Heart left ventricle (tissue), 16 donors: Measurements from ENCODE around the gene SDC4. TPM values are rescaled to one million over a fixed set of nuclear protein-coding genes. Genes with fewer than 3 reads are reported as not detected.
A peak's percentile ranks its signal among the peaks of the same experiment; 100 is the strongest.

ENCODE experiments used
- ATAC-seq, 4 donors: fragments of 200-7000 bp; cut with Tn5 transposase; one replicate each; pipeline ENCODE4 v1.9.1; 2020 to 2022; ENCODE audit warnings: moderate library complexity in 4 of 4, mild to moderate bottlenecking in 3 of 4, moderate number of reproducible peaks in 1 of 4
- DNase-seq, 5 donors: peaks; one replicate each; pipeline ENCODE4 v3.0.0-alpha.2; 2020
- H3K27ac ChIP-seq, 12 donors: fragments of 200-600 bp; sonication (generic) in 4 of 12; one replicate each; pipeline versions ENCODE4 v1.5.0 to v1.8.0; 2016 to 2022; ENCODE audit warnings: mild to moderate bottlenecking in 2 of 12
- H3K27me3 ChIP-seq, 9 donors: fragments of 200-600 bp; sonication (generic) in 2 of 9; one replicate each; pipeline versions ENCODE4 v1.5.1 to v1.8.0; 2016 to 2022; ENCODE audit warnings: mild to moderate bottlenecking in 3 of 9
- H3K36me3 ChIP-seq, 9 donors: fragments of 200-600 bp; sonication (generic) in 2 of 9; one replicate each; pipeline versions ENCODE4 v1.5.0 to v1.8.0; 2018 to 2022; ENCODE audit warnings: mild to moderate bottlenecking in 2 of 9
- H3K4me1 ChIP-seq, 12 donors: fragments of 200-600 bp; sonication (generic) in 4 of 12; one replicate each; pipeline versions ENCODE4 v1.5.0 to v1.8.0; 2016 to 2022; ENCODE audit warnings: mild to moderate bottlenecking in 3 of 12
- H3K4me3 ChIP-seq, 12 donors: fragments of 200-600 bp; sonication (generic) in 4 of 12; one replicate each; pipeline versions ENCODE4 v1.5.0 to v1.8.0; 2017 to 2022; ENCODE audit warnings: mild to moderate bottlenecking in 9 of 12, moderate library complexity in 4 of 12
- H3K9me3 ChIP-seq, 12 donors: fragments of 200-600 bp; sonication (generic) in 4 of 12; one replicate each; pipeline versions ENCODE4 v1.5.0 to v1.8.0; 2016 to 2022; ENCODE audit warnings: mild to moderate bottlenecking in 1 of 12
- CTCF ChIP-seq, 12 donors: fragments of 200-600 bp; sonication (generic) in 4 of 12; IDR thresholded peaks; one replicate each; pipeline versions ENCODE4 v1.5.0 to v1.8.0; 2018 to 2022; ENCODE audit warnings: antibody characterized with exemption in 12 of 12, mild to moderate bottlenecking in 5 of 12
- POLR2A ChIP-seq, 2 donors: fragments of 450-650 bp; IDR thresholded peaks; one replicate each; pipeline ENCODE4 v1.6.1; 2017; ENCODE audit warnings: antibody characterized with exemption in 2 of 2, mild to moderate bottlenecking in 2 of 2, moderate library complexity in 2 of 2
- WGBS, 4 donors: extraction: QIAGEN DNeasy Blood & Tissue Kit in 2 of 4; methylation state at CpG; one replicate each; pipeline versions ENCODE4 v1.1.5 to v1.1.7; 2013 to 2018; 5-methylcytosine and 5-hydroxymethylcytosine counted together
- intact Hi-C, 10 donors: fragments of 100-400 bp; cut with DNase I; formaldehyde crosslinking; loops; one replicate each; pipeline versions ENCODE4 v1.11.1 to v1.14.2; 2022
- polyA plus RNA-seq, 2 donors: library from polyadenylated mRNA; stranded (reverse); fragments of 200-250 nt; gene quantifications; one replicate each; pipeline ENCODE4 v1.2.3, GENCODE V29; 2013
- total RNA-seq, 9 donors: library from RNA; depleted of rRNA in 2 of 9; stranded (reverse); fragments of >200 nt in 2 of 9; fragmentation: NEBNext Ultra II Directional in 3 of 9; extraction: Animal tissue kit (Norgen Biotek cat#: 25700) in 3 of 9; gene quantifications; one replicate each; pipeline versions ENCODE4 v1.1.0 to v1.2.4, GENCODE V29; 2016 to 2023
- donor health status: ischemic (EF 13 %, LVEDD 7.1; RV severe dilation, severe dysfunction).
- donor health status: healthy with polysubstance abuse.
- donor health status: DM: no; HTN: yes; CAD: no.
- donor health status: DM: no; HTN: no; CAD: no.
- donor health status: ischemic (EF 25% LVEDD 6.9; RV normal size, moderate dysfunction).
- donor health status: ischemic (EF 25% LVEDD 5.7; RV mildly dilated, moderate dysfunction).
- donor health status: healthy.
- donor health status: DM: yes; HTN: yes; CAD: no.
- donor health status: ischemic (EF 35%, LVEDD 5.7; RV mildly dilated, moderate dysfunction).
- donor health status: nonischemic (EF 11% LVEDD 7.7; RV severe dilation, severe dysfunction).
- donor health status: DM: yes; HTN: yes; CAD: no.
- donor health status: PGD.
- donor health status: ischemic (EF 29% LVEDD 5.4; RV normal size, mild dysfunction).
- donor health status: nonischemic (EF 23%, LVEDD 6.1; RV moderate dilation, normal function).

Gene SDC4
- total and polyA plus RNA-seq, 11 donors = 44.3 to 140 (median 94.1) TPM

- no peaks in the 10 kb centered on the region for H3K36me3 ChIP-seq
- ATAC-seq = peak; percentile 57 to 74 (median 70)
- no peak overlapping the region for H3K27ac ChIP-seq
- H3K4me3 ChIP-seq = no peak overlapping the region
- TF ChIP-seq CTCF (IDR thresholded peaks at IDR 0.05) (peak; percentile 68 to 90 (median 78)), POLR2A (IDR thresholded peaks at IDR 0.05) (no peak)
- H3K27me3 ChIP-seq = peaks cover 0 to 44% (median 9%) of the 10 kb centered on the region in 9 donors
- peaks cover 0 to 19% (median 8%) of the 10 kb centered on the region in 12 donors for H3K4me1 ChIP-seq
- H3K9me3 ChIP-seq = no peaks in the 10 kb centered on the region
- 22 to 31% (median 26%) methylated on average over 8 of the region's 8 CpGs for WGBS, 4 donors
- peak; percentile 61 to 81 (median 73) for DNase-seq
- intact Hi-C loops = loop anchor here in 8 of 10 donors (2.0 to 10.0 kb wide), 9 partner anchors 194 to 280 kb away; no protein-coding TSS in a partner anchor
These were observed 57.4 kb downstream of the SDC4 start for GRCh38 chr20:45290677-45291355.

- Histone ChIP-seq H3K27ac (no peak overlapping the region), H3K4me3 (no peak overlapping the region), H3K27me3 (peaks cover 0 to 39% (median 6%) of the 10 kb centered on the region in 9 donors), H3K9me3 (no peaks in the 10 kb centered on the region), H3K36me3 (no peaks in the 10 kb centered on the region), H3K4me1 (peaks cover 0 to 19% (median 8%) of the 10 kb centered on the region in 12 donors)
- DNase-seq = no peak
- 73 to 80% (median 74%) methylated on average over 13 of the region's 13 CpGs for whole genome bisulfite sequencing, 4 donors
- no peak for ATAC-seq
- intact Hi-C loops = loop anchor here in 9 of 10 donors (2.0 to 10.0 kb wide), 9 partner anchors 193 to 279 kb away; no protein-coding TSS in a partner anchor
- TF ChIP-seq POLR2A (IDR thresholded peaks at IDR 0.05) (no peak), CTCF (IDR thresholded peaks at IDR 0.05) (no peak)
These were observed 58.1 kb downstream of the SDC4 start for GRCh38 chr20:45289942-45290676.

DNA sequence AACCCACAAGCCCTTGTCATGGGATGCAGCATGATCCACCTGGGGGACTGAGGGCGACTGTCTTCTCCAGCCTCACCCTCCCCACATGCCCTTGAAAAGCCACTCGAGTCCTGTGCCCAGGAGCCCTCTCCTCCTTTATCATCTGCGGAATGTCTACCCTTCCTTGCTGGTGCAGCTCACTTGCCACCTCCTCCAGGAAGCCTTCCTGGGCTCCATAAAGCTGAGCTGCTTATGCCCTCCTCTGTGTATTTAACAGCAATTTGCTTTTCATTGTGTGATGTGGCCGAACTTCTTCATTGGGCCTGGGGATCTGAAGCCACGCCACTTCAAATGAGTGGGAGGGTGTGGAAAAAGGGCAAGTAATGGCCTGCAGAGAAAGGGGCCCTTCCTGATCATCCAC lies 59.4 kb downstream of the SDC4 start:
- DNase-seq (no peak), ATAC-seq (no peak)
- peaks cover 0 to 16% (median 8%) of the 10 kb centered on the region in 12 donors for H3K4me1 ChIP-seq
- no peaks in the 10 kb centered on the region for H3K36me3 ChIP-seq
- H3K9me3 ChIP-seq = no peaks in the 10 kb centered on the region
- no peak overlapping the region for H3K4me3 ChIP-seq
- no peak for TF ChIP-seq POLR2A (IDR thresholded peaks at IDR 0.05)
- no peak for TF ChIP-seq CTCF (IDR thresholded peaks at IDR 0.05)
- H3K27ac ChIP-seq = no peak overlapping the region
- intact Hi-C loops = loop anchor here in 1 of 10 donors (10.0 kb wide), 1 partner anchor 244 kb away; no protein-coding TSS in a partner anchor
- H3K27me3 ChIP-seq = peaks cover 0 to 28% (median 6%) of the 10 kb centered on the region in 9 donors
- WGBS, 4 donors = 80 to 91% (median 86%) methylated on average over 5 of the region's 5 CpGs

DNA sequence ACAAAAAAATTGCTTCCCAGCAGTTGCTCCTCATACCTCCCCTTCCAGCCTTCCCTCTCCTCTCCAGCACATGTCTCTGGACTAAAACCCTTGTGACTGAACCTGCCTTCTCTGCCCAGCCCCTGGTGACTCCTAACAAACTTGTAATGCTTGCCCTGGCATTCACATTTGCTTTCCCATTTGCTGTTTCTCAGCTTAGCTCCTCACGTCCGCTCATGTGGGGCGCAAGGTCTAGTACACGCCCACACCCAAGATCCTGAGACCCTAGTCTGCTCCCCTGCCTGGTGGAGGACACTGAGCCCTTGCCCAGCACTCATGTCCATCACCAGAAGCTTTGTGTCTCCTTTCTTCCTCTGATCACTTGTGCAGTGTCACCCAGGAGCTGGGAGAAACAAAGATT lies 59.8 kb downstream of the SDC4 start:
- Histone ChIP-seq H3K36me3 (no peaks in the 10 kb centered on the region), H3K4me3 (no peak overlapping the region), H3K9me3 (no peaks in the 10 kb centered on the region), H3K27ac (no peak overlapping the region), H3K4me1 (peaks cover 0 to 11% (median 5%) of the 10 kb centered on the region in 12 donors), H3K27me3 (peaks cover 0 to 25% (median 4%) of the 10 kb centered on the region in 9 donors)
- WGBS, 4 donors = 72 to 77% (median 75%) methylated on average over 4 of the region's 4 CpGs
- TF ChIP-seq POLR2A (IDR thresholded peaks at IDR 0.05) (no peak), CTCF (IDR thresholded peaks at IDR 0.05) (no peak)
- intact Hi-C loops = loop anchor here in 1 of 10 donors (10.0 kb wide), 1 partner anchor 244 kb away; no protein-coding TSS in a partner anchor
- no peak for DNase-seq
- no peak for ATAC-seq
